ENCODE measurements around the gene TMEM98. TPM values are rescaled to one million over a fixed set of nuclear protein-coding genes. Genes with fewer than 3 reads are reported as not detected.
A peak's percentile ranks its signal among the peaks of the same experiment; 100 is the strongest.
"Not testable (repeated sequence)": the region's sequence is repeated elsewhere in the genome, so short reads cannot be mapped to it uniquely, and the experiment has no call there.

TMEM98 gene
- total RNA-seq, 3 donors from 2014 or later: 56.4 to 175 (median 85.9) TPM

DNA sequence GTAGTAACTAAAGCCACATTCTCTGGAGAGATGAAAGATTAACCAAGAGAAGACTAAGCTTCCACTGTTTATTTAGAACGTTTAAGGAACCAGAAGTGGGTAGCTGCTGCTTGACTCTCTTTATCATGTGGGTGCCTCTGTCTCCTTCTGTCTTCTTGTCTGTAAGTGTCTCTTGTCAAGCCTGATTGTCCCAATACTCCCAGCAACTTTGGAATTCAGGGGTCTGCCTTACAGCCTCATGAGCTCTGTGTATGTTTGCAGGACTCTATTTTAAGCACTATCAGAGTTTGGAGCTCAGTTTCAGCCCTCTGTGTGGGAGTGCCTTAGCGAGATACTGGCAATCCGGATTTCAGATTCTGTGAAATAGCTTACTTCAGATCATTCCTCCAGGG is 34.4 kb downstream of the TMEM98 start:
- Histone ChIP-seq H3K9me3 (no peaks in the 10 kb centered on the region), H3K36me3 (ENCODE audit: low read depth) (no peaks in the 10 kb centered on the region), H3K4me3 (no peak overlapping the region), H3K4me1 (ENCODE audit: low read depth) (peaks cover 23% of the 10 kb centered on the region)
- no peak for TF ChIP-seq CTCF (IDR thresholded peaks at IDR 0.05)
- ATAC-seq: peak; percentile 88
- no peak for DNase-seq
- intact Hi-C loops (cut with DNase I, micrococcal nuclease): no loop called here

- Histone ChIP-seq H3K36me3 (ENCODE audit: low read depth) (no peaks in the 10 kb centered on the region), H3K4me3 (no peak overlapping the region), H3K9me3 (no peaks in the 10 kb centered on the region), H3K4me1 (ENCODE audit: low read depth) (peaks cover 23% of the 10 kb centered on the region)
- DNase-seq (no peak), ATAC-seq (no peak)
- TF ChIP-seq CTCF (IDR thresholded peaks at IDR 0.05): no peak
- intact Hi-C loops (cut with DNase I, micrococcal nuclease): no loop called here
Measured at GRCh38 chr17:32964541-32964940, 36.6 kb downstream of the TMEM98 start.

DNA sequence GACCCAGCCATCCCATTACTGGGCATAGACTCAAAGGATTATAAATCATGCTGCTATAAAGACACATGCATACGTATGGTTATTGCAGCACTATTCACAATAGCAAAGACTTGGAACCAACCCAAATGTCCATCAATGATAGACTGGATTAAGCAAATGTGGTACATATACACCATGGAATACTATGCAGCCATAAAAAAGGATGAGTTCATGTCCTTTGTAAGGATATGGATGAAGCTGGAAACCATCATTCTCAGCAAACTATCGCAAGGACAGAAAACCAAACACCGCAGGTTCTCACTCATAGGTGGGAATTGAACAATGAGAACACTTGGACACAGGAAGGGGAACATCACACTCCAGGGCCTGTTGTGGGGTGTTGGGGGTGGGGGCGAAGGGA is 41.3 kb downstream of the TMEM98 start:
- intact Hi-C loops (cut with DNase I, micrococcal nuclease); ATAC-seq; H3K36me3 ChIP-seq (ENCODE audit: low read depth); DNase-seq; H3K4me1 ChIP-seq (ENCODE audit: low read depth); H3K4me3 ChIP-seq; H3K9me3 ChIP-seq: not testable (repeated sequence)

GRCh38 chr17:32970281-32970680 is 42.3 kb downstream of the TMEM98 start:
- peak in 1 of 3 donors; percentile 50 for DNase-seq
- peak; percentile 38 for ATAC-seq
- Histone ChIP-seq H3K4me3 (no peak overlapping the region), H3K9me3 (no peaks in the 10 kb centered on the region), H3K4me1 (ENCODE audit: low read depth) (peaks cover 4% of the 10 kb centered on the region), H3K36me3 (ENCODE audit: low read depth) (no peaks in the 10 kb centered on the region)
- intact Hi-C loops (cut with DNase I, micrococcal nuclease): no loop called here
- no peak for TF ChIP-seq CTCF (IDR thresholded peaks at IDR 0.05)

- H3K4me3 ChIP-seq: no peak overlapping the region
- H3K36me3 ChIP-seq (ENCODE audit: low read depth): no peaks in the 10 kb centered on the region
- intact Hi-C loops (cut with DNase I, micrococcal nuclease): no loop called here
- DNase-seq (no peak), ATAC-seq (no peak)
- H3K4me1 ChIP-seq (ENCODE audit: low read depth): peaks cover 4% of the 10 kb centered on the region
- no peaks in the 10 kb centered on the region for H3K9me3 ChIP-seq
- no peak for TF ChIP-seq CTCF (IDR thresholded peaks at IDR 0.05)
Measured at GRCh38 chr17:32971171-32971570, 43.2 kb downstream of the TMEM98 start.

- ATAC-seq (no peak), DNase-seq (no peak)
- Histone ChIP-seq H3K4me1 (ENCODE audit: low read depth) (no peaks in the 10 kb centered on the region), H3K9me3 (peaks cover under 1% of the 10 kb centered on the region), H3K4me3 (no peak overlapping the region), H3K36me3 (ENCODE audit: low read depth) (no peaks in the 10 kb centered on the region)
- no peak for TF ChIP-seq CTCF (IDR thresholded peaks at IDR 0.05)
- intact Hi-C loops (cut with DNase I, micrococcal nuclease): no loop called here
Measured at GRCh38 chr17:32976131-32976530, 48.2 kb downstream of the TMEM98 start.
